IMR-90 (cell line): ENCODE measurements around the gene NPAS3.

Source experiments
- BHLHE40 ChIP-seq: fragments of 150-350 bp; IDR thresholded peaks from 2 replicates; pipeline ENCODE4 v1.6.1; 2016; ENCODE audit warnings: mild to moderate bottlenecking, low read depth, low read length
- CEBPB ChIP-seq: IDR thresholded peaks from 2 replicates; pipeline ENCODE4 v1.6.1; 2012; ENCODE audit warnings: low read depth, low read length, improper control_type of control experiment
- CHD1 ChIP-seq: IDR thresholded peaks from 2 replicates; pipeline ENCODE4 v1.6.1; 2012; ENCODE audit warnings: low read depth, low read length, improper control_type of control experiment
- FOS ChIP-seq: fragments of 150-350 bp; IDR thresholded peaks from 2 replicates; pipeline ENCODE4 v1.6.1; 2016; ENCODE audit warnings: low read depth, low read length
- MAFK ChIP-seq: IDR thresholded peaks from 2 replicates; pipeline ENCODE4 v1.6.1; 2012; ENCODE audit warnings: low read depth, low read length, improper control_type of control experiment
- MXI1 ChIP-seq: IDR thresholded peaks from 2 replicates; pipeline ENCODE4 v1.6.1; 2012; ENCODE audit warnings: low read depth, mild to moderate bottlenecking, low read length, moderate library complexity, borderline replicate concordance
- NFE2L2 ChIP-seq: fragments of 150-350 bp; IDR thresholded peaks from 2 replicates; pipeline ENCODE4 v1.6.1; 2016; ENCODE audit warnings: low read depth, mild to moderate bottlenecking, low read length
- POLR2A ChIP-seq: IDR thresholded peaks from 2 replicates; pipeline ENCODE4 v1.6.1; 2012; ENCODE audit warnings: mild to moderate bottlenecking, low read depth, low read length
- RAD21 ChIP-seq: IDR thresholded peaks from 2 replicates; pipeline ENCODE4 v1.6.1; 2012; ENCODE audit warnings: low read length, improper control_type of control experiment
- RCOR1 ChIP-seq: IDR thresholded peaks from 2 replicates; pipeline ENCODE4 v1.6.1; 2012; ENCODE audit warnings: mild to moderate bottlenecking, low read length, improper control_type of control experiment; ENCODE audit not compliant: insufficient replicate concordance
- RFX5 ChIP-seq: IDR thresholded peaks from 2 replicates; pipeline ENCODE4 v1.8.0; 2012; ENCODE audit warnings: low read depth, mild to moderate bottlenecking, low read length, moderate library complexity
- SMC3 ChIP-seq: fragments of 150-350 bp; IDR thresholded peaks from 2 replicates; pipeline ENCODE4 v1.6.1; 2016; ENCODE audit warnings: low read depth, mild to moderate bottlenecking, antibody characterized with exemption, low read length, moderate library complexity
- TF ChIP-seq, protein P1 (sequence below): conservative IDR thresholded peaks from 2 replicates; pipeline ENCODE4 v1.5.1; 2012; ENCODE audit warnings: mild to moderate bottlenecking, low read depth, low read length, improper control_type of control experiment
- TF ChIP-seq, protein P2 (sequence below): fragments of 150-350 bp; IDR thresholded peaks from 2 replicates; pipeline ENCODE4 v1.6.1; 2017; ENCODE audit warnings: mild to moderate bottlenecking, antibody characterized with exemption, low read length, low read depth

DNA sequence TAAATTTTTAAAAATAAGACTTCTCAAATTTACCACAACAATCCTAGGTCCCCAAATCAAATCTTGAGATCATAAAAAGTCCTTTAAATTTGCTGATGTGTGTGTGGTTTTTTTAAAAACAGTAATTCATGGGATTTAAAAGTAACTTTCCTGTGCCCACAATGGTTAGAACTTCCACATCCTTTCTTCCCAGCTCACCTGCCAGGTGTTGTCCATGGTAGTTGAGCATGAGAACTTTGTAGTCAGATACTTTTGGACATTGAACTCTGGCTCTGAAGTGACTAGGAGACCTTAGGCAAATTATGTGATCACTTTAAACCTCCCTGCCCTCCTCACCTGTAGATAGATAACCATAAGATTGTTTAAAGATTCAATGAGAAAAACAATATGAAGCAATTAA is 253.2 kb downstream of the NPAS3 start:
- TF ChIP-seq MAFK (no peak), POLR2A (no peak), CEBPB (no peak), SMC3 (no peak), MXI1 (no peak), CHD1 (no peak), FOS (no peak), RAD21 (no peak), NFE2L2 (no peak), RFX5 (no peak), RCOR1 (no peak), BHLHE40 (no peak)
- TF ChIP-seq, protein P1, sequence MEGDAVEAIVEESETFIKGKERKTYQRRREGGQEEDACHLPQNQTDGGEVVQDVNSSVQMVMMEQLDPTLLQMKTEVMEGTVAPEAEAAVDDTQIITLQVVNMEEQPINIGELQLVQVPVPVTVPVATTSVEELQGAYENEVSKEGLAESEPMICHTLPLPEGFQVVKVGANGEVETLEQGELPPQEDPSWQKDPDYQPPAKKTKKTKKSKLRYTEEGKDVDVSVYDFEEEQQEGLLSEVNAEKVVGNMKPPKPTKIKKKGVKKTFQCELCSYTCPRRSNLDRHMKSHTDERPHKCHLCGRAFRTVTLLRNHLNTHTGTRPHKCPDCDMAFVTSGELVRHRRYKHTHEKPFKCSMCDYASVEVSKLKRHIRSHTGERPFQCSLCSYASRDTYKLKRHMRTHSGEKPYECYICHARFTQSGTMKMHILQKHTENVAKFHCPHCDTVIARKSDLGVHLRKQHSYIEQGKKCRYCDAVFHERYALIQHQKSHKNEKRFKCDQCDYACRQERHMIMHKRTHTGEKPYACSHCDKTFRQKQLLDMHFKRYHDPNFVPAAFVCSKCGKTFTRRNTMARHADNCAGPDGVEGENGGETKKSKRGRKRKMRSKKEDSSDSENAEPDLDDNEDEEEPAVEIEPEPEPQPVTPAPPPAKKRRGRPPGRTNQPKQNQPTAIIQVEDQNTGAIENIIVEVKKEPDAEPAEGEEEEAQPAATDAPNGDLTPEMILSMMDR = no peak
- TF ChIP-seq, protein P2, sequence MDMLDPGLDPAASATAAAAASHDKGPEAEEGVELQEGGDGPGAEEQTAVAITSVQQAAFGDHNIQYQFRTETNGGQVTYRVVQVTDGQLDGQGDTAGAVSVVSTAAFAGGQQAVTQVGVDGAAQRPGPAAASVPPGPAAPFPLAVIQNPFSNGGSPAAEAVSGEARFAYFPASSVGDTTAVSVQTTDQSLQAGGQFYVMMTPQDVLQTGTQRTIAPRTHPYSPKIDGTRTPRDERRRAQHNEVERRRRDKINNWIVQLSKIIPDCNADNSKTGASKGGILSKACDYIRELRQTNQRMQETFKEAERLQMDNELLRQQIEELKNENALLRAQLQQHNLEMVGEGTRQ = no peak
